Measurements from ENCODE around the gene TRIM10. TPM values are rescaled to one million over a fixed set of nuclear protein-coding genes. Genes with fewer than 3 reads are reported as not detected.
A peak's percentile ranks its signal among the peaks of the same experiment; 100 is the strongest.
"Not testable (repeated sequence)": the region's sequence is repeated elsewhere in the genome, so short reads cannot be mapped to it uniquely, and the experiment has no call there.

TRIM10 gene
- total RNA-seq, 1 donor from 2014 or later, result not detected

DNA sequence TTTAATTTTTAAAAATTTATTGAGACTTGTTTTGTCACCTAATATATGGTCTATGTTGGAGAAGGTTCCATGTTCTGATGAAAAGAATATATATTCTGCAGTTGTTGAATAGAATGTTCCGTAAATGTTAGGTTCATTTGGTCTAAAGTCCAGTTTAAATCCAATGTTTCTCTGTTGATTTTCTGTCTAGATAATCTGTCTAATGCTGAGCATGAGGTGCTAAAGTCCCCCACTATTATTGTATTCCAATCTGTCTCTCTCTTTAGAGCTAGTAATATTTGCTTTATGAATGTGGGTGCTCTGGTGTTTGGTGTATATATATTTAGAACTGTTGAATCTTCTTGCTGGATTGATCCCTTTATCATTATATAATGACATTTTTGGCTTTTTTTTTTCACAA, 17.8 kb upstream of the TRIM10 start:
- DNase-seq (ENCODE audit: missing footprints) (no peak), ATAC-seq (no peak)
- intact Hi-C loops (cut with DNase I), result no loop called here

DNA sequence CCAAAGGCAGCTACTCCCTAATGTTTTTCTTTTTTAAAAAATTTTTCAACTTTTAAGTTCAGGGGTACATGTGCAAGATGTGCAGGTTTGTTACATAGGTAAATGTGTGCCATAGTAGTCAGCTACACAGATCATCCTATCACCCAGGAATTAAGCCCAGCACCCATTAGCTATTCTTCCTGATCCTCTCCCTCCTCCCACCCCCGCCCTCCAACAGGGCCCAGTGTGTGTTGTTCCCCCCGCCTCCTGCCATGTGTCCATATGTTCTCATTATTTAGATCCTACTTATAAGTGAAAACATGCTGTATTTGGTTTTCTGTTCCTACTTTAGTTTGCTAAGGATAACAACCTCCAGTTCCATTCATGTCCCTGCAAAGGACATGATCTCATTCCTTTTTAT, 14.8 kb upstream of the TRIM10 start:
- intact Hi-C loops (cut with DNase I), result no loop called here

DNA sequence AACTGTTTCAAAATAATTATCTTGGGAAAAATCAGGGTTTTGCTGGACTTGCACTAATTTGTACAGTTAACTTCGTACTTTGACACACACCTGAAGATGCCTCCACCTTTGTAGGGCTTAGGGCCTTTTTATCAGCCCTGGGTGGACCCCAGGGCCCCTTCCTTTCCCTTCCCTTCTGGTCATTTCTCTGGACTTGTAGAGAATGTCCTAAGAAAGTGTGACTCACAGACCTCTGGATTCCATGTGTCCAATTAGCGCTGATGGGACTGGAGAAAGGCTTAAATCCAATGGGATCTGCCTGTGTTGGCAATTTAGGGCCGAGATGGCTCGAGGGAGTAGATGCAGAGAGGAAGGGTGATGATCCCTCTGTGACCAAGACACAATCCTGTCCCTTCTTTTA, 11.7 kb upstream of the TRIM10 start:
- intact Hi-C loops (cut with DNase I), result no loop called here
- ATAC-seq (no peak), DNase-seq (ENCODE audit: missing footprints) (no peak)

More for the DNA sequence above, 14.8 kb upstream of the TRIM10 start:
- DNase-seq (ENCODE audit: missing footprints) (no peak), ATAC-seq (no peak)

DNA sequence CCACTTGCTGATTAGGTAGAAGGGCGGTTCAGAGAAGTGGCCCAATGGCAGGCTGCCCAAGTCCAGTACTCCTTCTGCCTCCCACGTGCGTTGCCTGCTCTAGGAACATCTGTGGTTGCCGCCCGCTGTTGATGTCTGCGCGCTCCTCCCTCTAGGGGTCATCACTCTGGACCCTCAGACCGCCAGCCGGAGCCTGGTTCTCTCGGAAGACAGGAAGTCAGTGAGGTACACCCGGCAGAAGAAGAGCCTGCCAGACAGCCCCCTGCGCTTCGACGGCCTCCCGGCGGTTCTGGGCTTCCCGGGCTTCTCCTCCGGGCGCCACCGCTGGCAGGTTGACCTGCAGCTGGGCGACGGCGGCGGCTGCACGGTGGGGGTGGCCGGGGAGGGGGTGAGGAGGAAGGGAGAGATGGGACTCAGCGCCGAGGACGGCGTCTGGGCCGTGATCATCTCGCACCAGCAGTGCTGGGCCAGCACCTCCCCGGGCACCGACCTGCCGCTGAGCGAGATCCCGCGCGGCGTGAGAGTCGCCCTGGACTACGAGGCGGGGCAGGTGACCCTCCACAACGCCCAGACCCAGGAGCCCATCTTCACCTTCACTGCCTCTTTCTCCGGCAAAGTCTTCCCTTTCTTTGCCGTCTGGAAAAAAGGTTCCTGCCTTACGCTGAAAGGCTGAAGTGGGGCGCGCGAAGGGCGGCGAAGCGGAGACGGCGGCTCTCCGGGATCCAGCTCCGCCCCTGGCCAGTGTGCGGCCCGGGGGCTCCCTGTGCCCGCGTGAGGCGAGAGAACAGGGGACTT, 10.9 kb upstream of the TRIM10 start:
- DNase-seq (ENCODE audit: missing footprints) (no peak), ATAC-seq (no peak)
- intact Hi-C loops (cut with DNase I), result loop anchor here (2.0 kb wide), 1 partner anchor 69 kb away; no protein-coding TSS in a partner anchor

DNA sequence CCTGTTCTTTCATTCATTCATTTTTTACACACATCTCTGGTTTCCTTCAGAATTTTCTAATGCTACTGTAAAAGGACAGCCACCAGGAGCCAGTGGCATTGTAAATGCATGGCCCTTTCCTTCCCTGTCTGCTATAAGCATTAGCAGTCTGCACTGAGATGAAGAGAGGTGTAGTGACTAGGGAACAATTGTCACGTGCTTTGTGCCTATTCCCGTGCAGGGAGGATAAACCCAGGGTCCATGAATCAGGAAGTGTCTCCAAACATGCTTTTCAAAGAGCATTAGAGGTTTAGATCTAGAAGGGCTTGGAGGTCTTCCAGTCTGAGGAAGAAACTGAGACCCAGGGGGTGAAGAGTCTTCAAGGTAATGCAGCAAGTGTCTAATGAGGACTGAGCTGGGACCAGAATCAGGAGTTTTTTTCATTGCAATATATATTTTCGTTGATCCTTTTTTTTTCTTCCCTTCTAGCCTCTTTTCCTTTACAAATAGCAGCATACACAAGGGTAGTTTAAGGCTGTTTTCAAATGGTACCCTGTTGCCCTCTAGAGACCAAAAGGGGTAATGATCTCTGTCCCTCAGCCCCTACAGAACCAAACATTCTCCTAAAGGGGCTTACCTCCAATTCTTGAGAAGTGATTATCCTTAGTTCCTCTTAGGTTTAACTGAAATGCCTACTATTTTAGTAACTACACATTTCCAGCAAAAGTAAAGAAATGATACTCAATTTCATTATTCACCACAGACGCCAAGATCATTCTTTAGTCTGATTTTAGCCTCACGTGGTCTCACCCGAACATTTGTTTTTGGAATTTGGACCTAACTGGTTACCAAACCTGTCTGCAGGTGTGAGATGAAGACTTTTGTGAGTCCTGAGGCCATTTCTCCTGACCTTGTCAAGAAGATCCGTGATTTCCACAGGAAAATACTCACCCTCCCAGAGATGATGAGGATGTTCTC, 8.9 kb upstream of the TRIM10 start:
- DNase-seq (ENCODE audit: missing footprints) (no peak), ATAC-seq (peak; percentile 69)
- intact Hi-C loops (cut with DNase I), result loop anchor here (2.0 kb wide), 1 partner anchor 67 kb away; no protein-coding TSS in a partner anchor

DNA sequence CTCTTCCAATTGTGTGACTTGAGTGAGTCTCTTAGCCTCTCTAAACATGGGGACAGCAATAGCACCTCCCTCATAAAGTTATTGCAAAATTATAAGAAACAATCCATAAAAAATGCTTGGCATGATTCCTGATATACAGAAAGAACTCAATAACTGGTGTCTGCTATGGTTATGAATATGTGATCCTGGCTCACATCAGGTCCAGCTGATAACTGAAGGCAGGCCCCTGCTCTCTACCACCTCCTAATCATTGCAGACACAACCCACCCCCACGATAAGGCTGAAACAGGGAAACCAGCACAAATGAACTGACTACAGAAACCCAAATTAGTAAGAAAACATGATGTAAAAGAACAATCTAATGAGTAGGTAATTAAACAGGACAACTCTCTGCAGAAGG, 7.7 kb upstream of the TRIM10 start:
- ATAC-seq, result no peak
- no peak for DNase-seq (ENCODE audit: missing footprints)
- intact Hi-C loops (cut with DNase I), result no loop called here

DNA sequence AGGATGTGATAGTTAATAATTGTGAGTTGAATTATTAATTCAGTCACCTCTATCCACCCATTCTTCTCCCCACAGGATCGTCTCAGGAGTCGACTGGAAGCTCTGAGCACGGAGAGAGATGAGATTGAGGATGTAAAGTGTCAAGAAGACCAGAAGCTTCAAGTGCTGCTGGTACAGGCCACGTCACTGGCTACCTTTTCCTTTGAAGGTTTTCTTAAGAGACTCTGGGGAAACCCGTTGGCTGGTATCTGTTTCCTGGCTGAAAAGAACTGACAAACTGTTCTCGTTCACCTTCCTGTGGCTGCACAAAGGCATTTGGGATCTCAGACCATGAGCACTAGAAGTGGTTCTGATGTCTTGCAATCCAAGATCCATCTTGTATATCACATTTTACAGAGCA, 6.1 kb upstream of the TRIM10 start:
- intact Hi-C loops (cut with DNase I), result no loop called here
- DNase-seq (ENCODE audit: missing footprints) (no peak), ATAC-seq (no peak)

DNA sequence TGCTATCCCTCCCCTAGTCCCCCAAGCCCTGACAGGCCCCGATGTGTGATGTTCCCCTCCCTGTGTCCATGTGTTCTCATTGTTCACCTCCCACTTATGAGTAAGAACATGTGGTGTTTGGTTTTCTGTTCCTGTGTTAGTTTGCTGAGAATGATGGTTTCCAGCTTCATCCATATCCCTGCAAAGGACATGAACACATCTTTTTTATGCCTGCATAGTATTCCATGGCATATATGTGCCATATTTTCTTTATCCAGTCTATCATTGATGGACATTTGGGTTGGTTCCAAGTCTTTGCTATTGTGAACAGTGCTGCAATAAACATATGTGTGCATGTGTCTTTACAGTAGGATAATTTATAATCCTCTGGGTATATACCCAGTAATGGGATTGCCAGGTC, 4.2 kb upstream of the TRIM10 start:
- DNase-seq (ENCODE audit: missing footprints); intact Hi-C loops (cut with DNase I); ATAC-seq: not testable (repeated sequence)

DNA sequence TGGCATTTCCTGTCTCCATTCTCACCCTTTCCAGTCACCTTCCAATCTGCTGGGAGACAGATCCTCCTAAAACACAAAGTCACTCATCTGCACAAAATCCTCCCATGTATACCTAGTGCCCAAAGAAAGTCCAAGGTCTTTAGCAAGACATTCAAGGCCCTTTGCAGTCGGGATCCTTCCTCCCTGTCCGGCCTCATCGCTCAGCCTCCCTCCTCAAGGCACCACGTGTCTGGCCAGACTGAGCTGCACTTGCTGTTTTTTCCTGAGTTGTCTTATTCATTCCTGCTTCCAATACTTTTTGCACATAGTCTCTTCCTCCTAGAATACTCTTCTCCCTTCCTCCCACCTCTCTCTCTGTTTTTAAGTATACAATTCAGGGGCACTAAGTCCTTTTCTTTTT, 3.7 kb upstream of the TRIM10 start:
- ATAC-seq (no peak), DNase-seq (ENCODE audit: missing footprints) (no peak)
- intact Hi-C loops (cut with DNase I), result no loop called here

DNA sequence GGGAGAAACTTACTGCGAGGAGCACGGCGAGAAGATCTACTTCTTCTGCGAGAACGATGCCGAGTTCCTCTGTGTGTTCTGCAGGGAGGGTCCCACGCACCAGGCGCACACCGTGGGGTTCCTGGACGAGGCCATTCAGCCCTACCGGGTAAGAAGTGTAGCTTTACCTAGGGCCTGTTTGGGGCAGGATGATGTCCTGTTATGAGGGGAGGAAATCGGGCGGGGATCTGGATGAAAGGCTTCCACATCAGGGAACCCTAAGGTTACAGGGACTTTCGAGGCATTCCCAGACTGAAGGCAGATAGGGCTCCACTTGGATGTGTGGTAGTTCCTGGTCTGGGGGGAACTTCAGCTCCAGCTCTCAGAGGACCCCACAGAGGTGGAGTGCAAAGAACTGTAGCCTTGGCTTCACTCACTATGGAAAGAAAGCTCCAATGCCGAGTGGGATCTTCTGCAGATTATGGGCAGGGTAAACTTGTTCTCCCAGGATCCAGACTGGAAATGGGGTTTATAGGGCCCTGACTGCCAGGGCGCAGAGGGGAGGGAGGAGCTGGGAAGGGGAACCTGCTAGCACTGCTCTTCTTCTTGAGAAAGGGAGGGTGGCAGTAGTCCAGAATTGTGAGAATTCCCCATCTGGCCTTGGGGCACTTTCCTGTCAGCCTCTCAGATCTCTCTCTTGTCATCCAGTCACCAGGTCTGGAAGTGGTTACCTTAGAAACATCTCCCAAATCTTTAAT, 3.1 kb upstream of the TRIM10 start:
- ATAC-seq (no peak), DNase-seq (ENCODE audit: missing footprints) (no peak)
- intact Hi-C loops (cut with DNase I), result no loop called here

DNA sequence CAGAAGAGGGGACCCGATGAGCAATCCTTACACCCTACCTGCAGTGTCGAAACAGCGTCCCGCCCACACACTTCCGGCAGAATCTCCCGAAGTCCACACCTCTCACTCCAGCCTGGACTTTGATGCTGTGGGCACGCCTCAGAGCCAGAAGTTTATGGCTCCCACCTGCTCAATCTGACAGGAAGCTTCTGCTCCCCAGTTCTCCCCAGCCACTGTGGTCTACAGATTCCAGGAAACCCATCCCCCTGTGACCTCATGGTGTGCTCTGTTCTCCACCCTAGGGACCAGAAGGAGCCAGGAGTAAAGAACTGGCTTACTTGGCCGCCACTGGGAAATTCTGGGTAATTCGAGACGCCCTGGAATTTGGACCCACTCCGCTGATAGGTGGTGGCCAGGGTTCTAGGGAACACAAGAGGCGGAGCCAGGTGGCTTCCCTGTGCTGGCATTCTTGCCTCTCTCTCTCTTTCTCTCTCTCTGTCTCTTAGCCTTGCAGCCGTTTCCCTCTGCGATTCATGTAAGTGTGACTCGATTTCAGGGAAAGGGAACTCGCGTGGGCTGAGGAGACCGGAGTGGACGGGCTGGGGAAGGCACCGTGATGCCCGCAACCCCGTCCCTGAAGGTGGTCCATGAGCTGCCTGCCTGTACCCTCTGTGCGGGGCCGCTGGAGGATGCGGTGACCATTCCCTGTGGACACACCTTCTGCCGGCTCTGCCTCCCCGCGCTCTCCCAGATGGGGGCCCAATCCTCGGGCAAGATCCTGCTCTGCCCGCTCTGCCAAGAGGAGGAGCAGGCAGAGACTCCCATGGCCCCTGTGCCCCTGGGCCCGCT, 2.3 kb upstream of the TRIM10 start, which contains the start of gene TRIM15:
TSS of gene TRIM15 (plus strand) at position 457 of the 828 bp plus-strand sequence. CDS start at position 596, 139 bp downstream.
- ATAC-seq, result no peak
- no peak for DNase-seq (ENCODE audit: missing footprints)
- intact Hi-C loops (cut with DNase I), result no loop called here

DNA sequence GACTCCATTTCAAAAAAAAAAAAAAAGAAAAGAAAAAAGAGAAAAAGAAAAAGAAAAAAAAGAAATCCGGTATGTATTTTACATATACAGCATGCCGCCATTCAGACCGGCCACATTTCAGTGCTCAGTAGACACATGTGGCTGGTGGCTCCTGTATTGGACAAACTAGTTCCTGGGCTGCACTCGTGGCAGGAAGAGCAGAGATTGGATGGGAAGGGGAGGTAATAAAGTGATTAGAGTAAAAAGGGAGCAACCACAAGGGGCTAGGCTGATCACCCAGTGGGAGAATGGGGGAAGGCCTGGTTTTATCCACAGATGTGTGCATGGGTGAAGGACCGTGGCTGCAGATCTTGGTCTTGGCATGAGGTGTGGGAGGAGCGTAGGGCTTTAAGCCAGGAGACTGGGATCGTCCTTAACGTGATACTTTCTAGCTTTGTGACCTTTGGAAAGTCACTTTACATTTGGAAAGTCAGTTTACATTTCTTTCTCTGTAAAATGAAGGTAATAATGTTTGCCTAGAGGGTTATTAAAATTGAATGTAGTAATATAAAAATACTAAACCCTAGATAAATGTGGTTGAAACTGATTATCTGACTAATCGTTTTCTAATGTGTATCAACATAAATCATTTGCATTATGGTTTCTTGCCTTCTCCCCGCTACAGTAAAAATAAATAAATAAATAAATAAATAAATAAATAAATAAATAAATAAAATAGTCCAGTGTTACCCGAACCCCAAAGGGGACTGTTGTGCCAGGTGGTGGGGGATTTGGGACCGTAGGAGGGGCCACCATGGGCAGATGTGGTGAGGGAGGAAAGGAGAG, 1.5 kb upstream of the TRIM10 start:
- no peak for DNase-seq (ENCODE audit: missing footprints)
- ATAC-seq, result no peak
- intact Hi-C loops (cut with DNase I), result no loop called here

DNA sequence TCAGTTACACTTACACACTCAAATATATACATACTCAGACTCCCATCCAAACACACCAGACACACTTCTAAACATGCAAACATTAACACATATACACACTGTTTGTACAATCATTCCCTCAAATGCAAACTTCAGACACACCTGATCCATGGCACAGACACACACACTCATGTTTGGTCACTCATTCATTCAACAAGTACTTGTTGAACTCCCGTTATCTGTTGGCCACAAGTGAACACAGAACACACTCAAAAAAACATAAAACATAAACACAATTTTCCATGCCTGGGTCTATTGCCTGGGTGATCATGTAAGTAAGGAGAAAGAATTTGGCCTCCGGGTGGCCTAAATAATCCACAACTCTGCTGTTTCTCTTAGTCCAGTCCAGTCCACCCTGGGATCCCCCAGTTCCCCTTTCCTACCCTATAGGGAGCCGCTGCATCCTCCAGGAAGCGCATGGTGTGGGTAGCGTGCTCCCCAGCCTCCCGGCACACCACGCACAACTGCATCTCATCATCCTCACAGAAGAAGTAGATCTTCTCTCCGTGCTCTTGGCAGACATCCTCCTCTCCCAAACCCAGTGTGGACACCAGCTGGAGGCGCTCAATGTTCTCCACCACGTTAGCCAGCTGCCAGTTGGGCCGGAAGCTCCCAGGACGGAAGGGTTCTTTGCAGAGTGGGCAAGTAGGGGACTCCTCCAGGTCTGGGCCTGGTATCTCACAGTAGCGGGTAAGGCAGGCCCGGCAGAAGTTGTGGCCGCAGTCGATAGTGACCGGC, 815 bp downstream of the TRIM10 start:
- ATAC-seq (no peak), DNase-seq (ENCODE audit: missing footprints) (no peak)
- intact Hi-C loops (cut with DNase I), result no loop called here

DNA sequence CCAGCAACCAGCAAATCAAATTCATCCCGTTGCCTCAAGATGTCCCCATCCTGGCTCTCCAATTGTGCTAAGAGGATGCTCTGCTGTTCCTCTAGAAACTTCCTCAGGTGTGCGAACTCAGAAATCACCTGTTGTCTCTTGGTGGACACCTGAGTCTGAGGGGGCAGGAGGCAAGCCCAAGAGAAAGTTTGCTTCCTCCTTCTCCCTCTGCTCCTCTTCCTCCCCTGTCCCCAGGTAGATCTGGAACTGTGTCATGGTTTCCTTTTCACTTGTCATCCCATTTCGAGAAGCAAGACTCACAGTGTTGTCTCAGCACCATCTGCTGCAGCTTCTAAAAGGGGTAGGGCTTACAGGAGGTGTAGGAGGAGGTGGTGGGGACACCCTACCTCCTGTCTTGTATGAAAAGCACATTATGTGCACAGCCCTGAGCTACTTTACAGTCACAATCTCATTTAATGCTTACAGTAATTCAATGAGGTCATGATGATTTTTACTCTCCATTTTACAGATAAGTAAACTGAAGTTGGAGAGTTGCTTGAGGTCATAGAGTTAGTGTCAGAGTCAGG, 2.5 kb downstream of the TRIM10 start:
- ATAC-seq (no peak), DNase-seq (ENCODE audit: missing footprints) (no peak)
- intact Hi-C loops (cut with DNase I), result no loop called here

DNA sequence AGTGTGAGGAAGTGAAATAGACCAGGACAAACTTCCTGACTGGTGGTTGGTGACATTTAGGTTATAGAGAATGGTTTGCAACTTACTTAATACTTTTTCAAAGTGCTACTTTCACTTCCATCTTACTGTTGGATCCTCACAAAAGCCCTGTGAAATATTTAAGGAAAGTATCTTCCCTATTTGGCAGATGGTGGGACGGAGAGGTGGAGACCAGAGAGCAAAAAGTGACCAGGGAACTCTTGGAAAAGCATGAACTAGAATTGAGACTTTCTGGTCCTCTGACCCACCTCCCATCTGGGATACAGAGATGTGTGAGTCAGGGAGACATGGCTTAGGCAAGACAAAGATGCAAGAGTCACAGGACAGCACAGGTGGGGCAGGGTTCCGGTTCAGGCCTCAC, 3.0 kb downstream of the TRIM10 start:
- DNase-seq (ENCODE audit: missing footprints) (no peak), ATAC-seq (no peak)
- intact Hi-C loops (cut with DNase I), result no loop called here

DNA sequence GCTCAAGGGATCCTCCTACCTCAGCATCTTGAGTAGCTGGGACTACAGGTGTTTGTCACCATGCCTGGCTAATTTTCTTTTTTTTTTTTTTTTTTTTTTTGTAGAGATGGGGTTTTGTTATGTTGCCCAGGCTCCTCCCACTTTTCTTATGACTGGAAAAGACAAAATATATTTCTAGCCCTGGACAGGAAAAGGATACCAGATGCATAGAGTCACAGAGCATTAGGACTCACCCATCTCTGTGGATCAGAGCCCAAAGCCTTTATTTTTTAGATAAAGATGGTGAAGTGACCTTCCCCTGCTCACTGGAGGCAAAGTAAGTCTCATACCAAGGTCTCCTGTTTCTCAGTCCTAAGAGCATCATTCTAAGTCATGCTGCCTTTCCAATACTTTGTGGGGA, 3.4 kb downstream of the TRIM10 start:
- intact Hi-C loops (cut with DNase I), result no loop called here
- ATAC-seq, result no peak
- DNase-seq (ENCODE audit: missing footprints), result no peak

Data from Right ventricle myocardium inferior (tissue), 1 donor.